Fibroblast of villous mesenchyme (primary cell): Measurements from ENCODE around the gene ERF. TPM values are rescaled to one million over a fixed set of nuclear protein-coding genes. Genes with fewer than 3 reads are reported as not detected.

Source experiments
- DNase-seq: peaks from one replicate; pipeline ENCODE4 v3.0.0-alpha.2; 2010; ENCODE audit warnings: low read depth
- H3K4me3 ChIP-seq: 2 replicates; pipeline ENCODE4 v1.5.1; 2011; ENCODE audit warnings: low read depth, mild to moderate bottlenecking, low read length
- total RNA-seq: library from RNA; depleted of rRNA; stranded (reverse); fragments of >200 nt; gene quantifications from 2 replicates; pipeline ENCODE4 v1.2.3, GENCODE V29; 2012
- TF ChIP-seq, protein P1 (sequence below): IDR thresholded peaks from 2 replicates; pipeline ENCODE4 v1.5.1; 2012; ENCODE audit warnings: low read depth, mild to moderate bottlenecking, low read length; ENCODE audit not compliant: insufficient read depth

ERF gene
- 27.6 and 32.5 TPM in 2 replicates for total RNA-seq

DNA sequence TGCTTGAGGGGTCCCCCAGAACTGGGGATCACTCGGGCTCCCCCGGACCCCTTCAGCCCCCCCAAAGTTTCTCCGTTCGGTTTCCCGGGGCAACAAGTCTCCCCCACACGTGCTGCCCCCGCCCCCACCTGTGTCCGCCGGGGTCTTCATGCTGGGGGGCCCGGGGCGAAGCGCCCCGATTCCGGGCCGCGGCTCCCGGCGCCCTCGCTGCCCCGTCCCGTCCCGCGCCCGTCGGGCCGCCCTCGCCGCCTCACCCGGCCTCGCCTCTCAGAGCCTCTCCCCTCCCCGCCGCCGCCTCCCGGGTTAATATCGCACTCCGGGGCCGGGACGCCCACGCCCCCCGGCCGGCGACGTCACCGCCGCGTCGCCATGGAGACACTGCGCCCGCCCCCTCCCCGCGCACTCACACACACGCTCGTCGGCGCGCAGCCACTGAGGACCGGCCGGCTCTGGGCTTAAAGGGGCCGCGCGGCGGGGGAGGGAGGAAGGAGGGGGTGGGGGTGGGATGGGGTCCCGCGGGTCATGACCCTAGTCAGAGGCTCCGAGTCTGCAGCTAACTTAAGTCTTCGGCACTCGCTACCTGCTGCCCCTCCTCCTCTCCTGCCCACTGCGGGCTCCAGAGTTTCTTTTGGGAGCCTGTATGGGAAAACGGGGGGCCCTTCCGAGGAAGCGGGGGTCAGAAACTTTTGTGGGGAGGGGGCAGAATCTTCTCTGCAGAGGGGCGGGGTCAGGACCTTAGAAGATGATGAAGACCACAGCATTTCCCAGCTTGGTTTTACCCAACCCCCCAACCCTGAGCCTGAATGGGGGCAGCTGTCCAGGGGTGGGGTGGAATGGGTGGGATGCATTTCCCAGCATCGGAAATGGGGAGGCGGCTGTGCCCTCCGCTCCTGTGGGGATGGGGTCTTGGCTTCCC lies at the start of gene ERF:
Gene ERF, minus strand, starts transcription at position 279 of the 916 bp plus-strand sequence. Its CDS starts 129 bp downstream, at position 150.
- TF ChIP-seq, protein P1, sequence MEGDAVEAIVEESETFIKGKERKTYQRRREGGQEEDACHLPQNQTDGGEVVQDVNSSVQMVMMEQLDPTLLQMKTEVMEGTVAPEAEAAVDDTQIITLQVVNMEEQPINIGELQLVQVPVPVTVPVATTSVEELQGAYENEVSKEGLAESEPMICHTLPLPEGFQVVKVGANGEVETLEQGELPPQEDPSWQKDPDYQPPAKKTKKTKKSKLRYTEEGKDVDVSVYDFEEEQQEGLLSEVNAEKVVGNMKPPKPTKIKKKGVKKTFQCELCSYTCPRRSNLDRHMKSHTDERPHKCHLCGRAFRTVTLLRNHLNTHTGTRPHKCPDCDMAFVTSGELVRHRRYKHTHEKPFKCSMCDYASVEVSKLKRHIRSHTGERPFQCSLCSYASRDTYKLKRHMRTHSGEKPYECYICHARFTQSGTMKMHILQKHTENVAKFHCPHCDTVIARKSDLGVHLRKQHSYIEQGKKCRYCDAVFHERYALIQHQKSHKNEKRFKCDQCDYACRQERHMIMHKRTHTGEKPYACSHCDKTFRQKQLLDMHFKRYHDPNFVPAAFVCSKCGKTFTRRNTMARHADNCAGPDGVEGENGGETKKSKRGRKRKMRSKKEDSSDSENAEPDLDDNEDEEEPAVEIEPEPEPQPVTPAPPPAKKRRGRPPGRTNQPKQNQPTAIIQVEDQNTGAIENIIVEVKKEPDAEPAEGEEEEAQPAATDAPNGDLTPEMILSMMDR, result no peak
- peak; percentile 91 for DNase-seq
- H3K4me3 ChIP-seq, result peak within 1 kb of the TSS; percentile 90

DNA sequence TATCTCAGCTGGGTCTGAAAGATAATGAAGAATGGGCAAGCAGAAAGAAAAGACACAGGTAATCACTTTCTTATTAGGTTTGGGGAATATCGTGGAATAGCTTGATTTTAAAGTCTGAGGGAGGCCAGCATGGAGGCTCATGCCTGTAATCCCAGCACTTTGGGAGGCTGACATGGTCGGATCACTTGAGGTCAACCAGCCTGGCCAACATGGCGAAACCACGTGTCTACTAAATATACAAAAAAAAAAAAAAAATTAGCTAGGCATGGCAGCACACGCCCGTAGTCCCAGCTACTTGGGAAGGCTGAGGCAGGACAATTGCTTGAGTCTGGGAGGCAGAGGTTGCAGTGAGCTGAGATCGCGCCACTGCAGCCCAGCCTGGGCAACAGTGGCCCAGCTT lies 48.9 kb upstream of the ERF start:
- DNase-seq, result no peak
- TF ChIP-seq, protein P1, result no peak
- no peak overlapping the region for H3K4me3 ChIP-seq

DNA sequence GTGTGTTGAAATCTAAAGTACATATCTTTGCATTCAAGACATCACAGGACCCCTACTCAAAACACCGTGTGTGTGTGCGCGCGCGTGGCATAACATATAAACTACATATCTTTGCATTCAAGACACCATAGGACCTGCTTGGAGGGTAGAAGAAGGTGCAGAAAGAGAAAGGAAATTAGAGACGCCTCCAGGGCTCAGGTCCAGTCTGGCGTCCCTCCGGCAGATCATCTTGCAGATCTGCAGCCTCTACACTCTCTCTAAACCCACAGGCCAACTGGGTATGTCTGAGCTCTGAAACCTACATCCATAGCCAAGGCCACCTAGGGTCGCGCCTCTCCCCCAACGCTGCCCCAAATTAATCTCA lies 48.2 kb upstream of the ERF start:
- TF ChIP-seq, protein P1, result no peak
- no peak for DNase-seq
- peak overlapping the region; percentile 76 for H3K4me3 ChIP-seq

DNA sequence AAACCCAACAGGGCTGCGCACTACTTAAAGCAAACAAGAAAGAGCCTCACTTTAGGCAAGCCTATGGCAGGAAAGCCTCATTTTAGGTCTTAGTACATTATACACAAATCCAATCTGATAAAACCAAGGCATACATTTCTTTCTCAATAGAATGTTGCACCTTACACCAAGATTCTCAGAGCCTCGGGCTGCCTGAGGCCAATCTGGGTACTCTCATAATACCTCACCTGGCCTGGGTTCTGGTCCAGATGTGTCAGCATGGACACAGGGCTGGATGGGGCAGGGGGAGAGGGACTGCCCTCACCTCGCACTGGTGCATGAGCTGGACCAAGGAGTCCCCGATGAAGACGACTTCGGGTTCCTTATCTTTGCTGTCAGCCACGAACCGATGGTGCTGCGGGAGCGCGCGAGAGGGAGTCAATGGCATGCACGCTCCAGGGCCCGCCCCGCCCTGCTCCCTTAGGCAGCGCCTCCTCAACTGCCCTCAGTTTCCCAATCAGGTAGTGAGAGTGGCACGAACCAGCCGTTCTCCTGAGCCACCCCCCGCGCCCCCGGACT lies 46.8 kb upstream of the ERF start, which contains the start of gene PRR19:
Gene PRR19, plus strand, starts transcription at position 487 of the 558 bp plus-strand sequence. CDS start 7,453 bp downstream, outside the sequence.
- DNase-seq, result no peak
- H3K4me3 ChIP-seq, result peak within 1 kb of the TSS; percentile 76
- TF ChIP-seq, protein P1, result no peak

DNA sequence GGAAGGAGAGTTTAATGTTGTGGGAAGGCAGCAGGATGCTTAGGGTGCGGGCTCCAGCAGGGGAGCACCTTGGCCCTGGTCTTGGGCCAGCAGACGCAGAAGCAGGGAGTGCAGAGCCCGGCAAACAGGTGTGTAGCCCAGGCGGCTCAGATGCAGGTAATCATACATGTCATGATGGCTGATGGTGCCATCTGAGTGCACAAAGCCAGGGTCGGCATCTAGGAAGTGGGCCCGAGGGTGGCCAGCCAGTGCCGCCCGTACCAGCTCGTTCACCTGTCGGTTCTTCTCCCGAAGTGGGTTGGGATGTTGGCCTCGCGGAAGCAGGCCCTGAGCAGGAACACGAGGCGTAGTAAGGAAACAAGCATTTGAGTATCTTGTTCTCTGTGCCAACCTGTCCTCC lies 42.1 kb upstream of the ERF start:
- no peak overlapping the region for H3K4me3 ChIP-seq
- TF ChIP-seq, protein P1, result no peak
- DNase-seq, result no peak

DNA sequence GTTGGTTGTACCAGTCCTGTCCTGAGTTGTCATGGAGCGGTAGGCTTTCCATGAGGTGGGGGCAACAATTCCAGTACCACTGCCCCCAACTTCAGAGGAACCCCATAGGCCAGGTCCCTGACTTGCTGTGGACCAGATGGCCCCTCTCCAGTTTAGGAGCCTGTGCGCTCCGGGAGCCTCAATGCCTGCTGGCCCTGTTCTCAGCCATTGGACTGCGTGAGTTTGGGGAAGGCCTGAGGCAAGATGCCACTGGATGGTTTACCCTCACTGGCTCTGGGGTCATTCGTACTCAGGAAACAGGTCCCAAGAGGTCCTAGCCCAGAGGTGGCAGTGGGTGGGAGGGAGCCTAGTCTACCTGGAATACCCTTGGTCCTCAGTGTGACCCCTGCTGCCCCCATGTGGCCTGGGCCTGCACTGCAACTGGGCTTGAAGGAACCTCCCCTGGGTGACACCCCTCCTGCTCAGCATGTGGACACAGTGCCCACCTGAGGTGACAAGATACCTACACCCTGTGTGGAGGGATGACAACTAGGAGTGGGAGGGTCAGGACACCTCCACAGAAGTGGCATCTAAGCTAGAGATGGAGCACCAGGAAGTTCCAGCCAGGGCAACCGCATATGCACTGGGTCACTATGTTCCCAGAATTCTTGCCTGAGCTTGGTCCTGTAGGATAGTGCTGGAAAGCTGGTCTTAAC lies 41.0 kb upstream of the ERF start:
- DNase-seq, result peak; percentile 51
- H3K4me3 ChIP-seq, result no peak overlapping the region
- TF ChIP-seq, protein P1, result peak; percentile 97
